Measurements from ENCODE around the gene FAM151A.

DNA sequence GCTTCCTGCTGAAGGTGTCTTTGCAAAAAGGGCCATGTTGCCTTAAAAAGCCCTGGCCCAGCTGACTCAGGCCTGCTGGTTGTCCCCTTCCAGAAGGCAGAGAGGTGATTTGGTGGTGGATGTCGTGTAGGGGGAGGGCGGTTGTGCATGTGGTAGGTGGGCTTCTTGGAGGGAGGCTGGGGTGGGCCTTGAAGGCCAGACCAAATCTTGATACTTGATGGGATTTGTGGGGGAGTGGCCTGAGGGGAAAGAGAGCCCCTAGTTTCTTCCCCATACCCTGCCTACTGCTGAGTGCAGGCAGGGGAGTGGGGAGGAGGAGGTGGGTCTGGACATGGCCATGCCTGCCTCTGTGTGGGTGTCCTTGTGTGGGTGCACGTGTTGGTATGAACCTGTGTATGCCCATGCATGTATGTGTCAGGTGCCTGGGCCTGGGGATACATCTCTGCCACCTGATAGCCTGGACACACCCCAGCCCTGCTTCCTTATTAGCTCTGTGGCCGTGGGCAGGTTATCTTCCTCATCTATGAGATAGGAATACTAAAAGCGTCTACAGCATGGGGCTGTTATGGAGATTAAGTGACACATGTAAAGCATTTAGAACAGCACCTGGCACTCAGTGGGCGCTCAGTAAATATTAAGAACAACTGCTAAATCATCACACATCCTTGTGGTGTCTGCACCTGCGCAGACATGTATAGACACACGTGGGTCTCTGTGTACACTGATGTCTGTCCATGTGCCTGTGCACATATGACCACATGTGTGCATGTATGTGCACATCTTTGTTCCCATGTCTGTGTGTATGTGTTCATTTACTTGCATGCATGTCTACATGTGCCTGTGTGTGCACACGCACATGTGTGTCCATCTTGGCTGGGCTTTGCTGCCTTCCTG lies 17.0 kb downstream of the FAM151A start:
- no peak for TF ChIP-seq CTCF (conservative IDR thresholded peaks at IDR 0.05)
- no peak for TF ChIP-seq ZFX (IDR thresholded peaks at IDR 0.05)

Data from C4-2B (cell line).